IPS-18a (cell line): Measurements from ENCODE around the gene VPS35.

Experiments used
- H3K27ac ChIP-seq: one replicate; pipeline ENCODE4 v1.5.1; 2013; ENCODE audit warnings: low read length
- H3K27me3 ChIP-seq: one replicate; pipeline ENCODE4 v1.6.1; 2013; ENCODE audit warnings: mild to moderate bottlenecking, low read length; ENCODE audit not compliant: control insufficient read depth, insufficient read depth
- H3K36me3 ChIP-seq: one replicate; pipeline ENCODE4 v1.6.1; 2013; ENCODE audit warnings: low read depth, low read length; ENCODE audit not compliant: control insufficient read depth
- H3K4me1 ChIP-seq: one replicate; pipeline ENCODE4 v1.6.1; 2013; ENCODE audit warnings: low read depth, low read length; ENCODE audit not compliant: control insufficient read depth
- H3K4me3 ChIP-seq: one replicate; pipeline ENCODE4 v1.5.1; 2013; ENCODE audit warnings: low read length
- H3K9ac ChIP-seq: one replicate; pipeline ENCODE4 v1.6.1; 2013; ENCODE audit warnings: mild to moderate bottlenecking, low read length, moderate library complexity
- H3K9me3 ChIP-seq: one replicate; pipeline ENCODE4 v1.6.1; 2013; ENCODE audit warnings: low read depth, low read length; ENCODE audit not compliant: control insufficient read depth

VPS35 gene

GRCh38 chr16:46688654-46689364 is at the start of gene VPS35:
Gene VPS35 (minus strand): TSS chr16:46689178. CDS start chr16:46689133, 45 bp downstream.
- peaks cover 18% of the 10 kb centered on the region for H3K4me1 ChIP-seq
- H3K9me3 ChIP-seq, result no peaks in the 10 kb centered on the region
- no peaks in the 10 kb centered on the region for H3K27me3 ChIP-seq
- peak within 1 kb of the TSS; percentile 63 for H3K27ac ChIP-seq
- H3K4me3 ChIP-seq, result peak within 1 kb of the TSS; percentile 90
- peak within 1 kb of the TSS; percentile 92 for H3K9ac ChIP-seq
- peaks cover 28% of the 10 kb centered on the region for H3K36me3 ChIP-seq

GRCh38 chr16:46737621-46738214 is 48.7 kb upstream of the VPS35 start:
- Histone ChIP-seq H3K27ac (no peak overlapping the region), H3K4me1 (no peaks in the 10 kb centered on the region), H3K9ac (no peak overlapping the region), H3K4me3 (no peak overlapping the region), H3K27me3 (no peaks in the 10 kb centered on the region), H3K36me3 (no peaks in the 10 kb centered on the region), H3K9me3 (no peaks in the 10 kb centered on the region)

- H3K9ac ChIP-seq, result no peak overlapping the region
- H3K9me3 ChIP-seq, result no peaks in the 10 kb centered on the region
Observed at GRCh38 chr16:46736695-46737094, 47.7 kb upstream of the VPS35 start.

GRCh38 chr16:46733319-46733830 is 44.4 kb upstream of the VPS35 start:
- Histone ChIP-seq H3K9ac (no peak overlapping the region), H3K4me3 (no peak overlapping the region), H3K27me3 (no peaks in the 10 kb centered on the region), H3K27ac (no peak overlapping the region), H3K4me1 (no peaks in the 10 kb centered on the region), H3K9me3 (no peaks in the 10 kb centered on the region), H3K36me3 (no peaks in the 10 kb centered on the region)

More at GRCh38 chr16:46736695-46737094, 47.7 kb upstream of the VPS35 start:
- H3K27me3 ChIP-seq, result no peaks in the 10 kb centered on the region
- no peaks in the 10 kb centered on the region for H3K36me3 ChIP-seq
- H3K4me3 ChIP-seq, result no peak overlapping the region
- no peaks in the 10 kb centered on the region for H3K4me1 ChIP-seq
- H3K27ac ChIP-seq, result no peak overlapping the region

GRCh38 chr16:46732561-46732960 is 43.6 kb upstream of the VPS35 start:
- Histone ChIP-seq H3K9me3 (no peaks in the 10 kb centered on the region), H3K36me3 (no peaks in the 10 kb centered on the region), H3K4me1 (no peaks in the 10 kb centered on the region), H3K9ac (no peak overlapping the region), H3K27ac (no peak overlapping the region), H3K4me3 (no peak overlapping the region), H3K27me3 (no peaks in the 10 kb centered on the region)

GRCh38 chr16:46731691-46732555 is 42.9 kb upstream of the VPS35 start:
- no peak overlapping the region for H3K27ac ChIP-seq
- H3K9me3 ChIP-seq, result no peaks in the 10 kb centered on the region
- no peaks in the 10 kb centered on the region for H3K36me3 ChIP-seq
- no peak overlapping the region for H3K4me3 ChIP-seq
- H3K27me3 ChIP-seq, result no peaks in the 10 kb centered on the region
- no peak overlapping the region for H3K9ac ChIP-seq
- no peaks in the 10 kb centered on the region for H3K4me1 ChIP-seq

GRCh38 chr16:46730801-46731690 is 42.1 kb upstream of the VPS35 start:
- no peaks in the 10 kb centered on the region for H3K36me3 ChIP-seq
- H3K4me1 ChIP-seq, result no peaks in the 10 kb centered on the region
- no peak overlapping the region for H3K27ac ChIP-seq
- no peak overlapping the region for H3K4me3 ChIP-seq
- no peaks in the 10 kb centered on the region for H3K27me3 ChIP-seq
- no peak overlapping the region for H3K9ac ChIP-seq
- no peaks in the 10 kb centered on the region for H3K9me3 ChIP-seq

- Histone ChIP-seq H3K27ac (no peak overlapping the region), H3K9ac (no peak overlapping the region), H3K36me3 (no peaks in the 10 kb centered on the region), H3K9me3 (no peaks in the 10 kb centered on the region), H3K4me3 (no peak overlapping the region), H3K4me1 (no peaks in the 10 kb centered on the region), H3K27me3 (no peaks in the 10 kb centered on the region)
Observed at GRCh38 chr16:46730126-46730525, 41.1 kb upstream of the VPS35 start.

GRCh38 chr16:46729326-46729995 is 40.5 kb upstream of the VPS35 start:
- H3K4me3 ChIP-seq, result no peak overlapping the region
- H3K36me3 ChIP-seq, result no peaks in the 10 kb centered on the region
- H3K27me3 ChIP-seq, result no peaks in the 10 kb centered on the region
- no peak overlapping the region for H3K27ac ChIP-seq
- H3K9ac ChIP-seq, result no peak overlapping the region
- no peaks in the 10 kb centered on the region for H3K4me1 ChIP-seq
- H3K9me3 ChIP-seq, result no peaks in the 10 kb centered on the region

- Histone ChIP-seq H3K27ac (no peak overlapping the region), H3K9ac (no peak overlapping the region), H3K36me3 (no peaks in the 10 kb centered on the region), H3K4me1 (no peaks in the 10 kb centered on the region), H3K9me3 (no peaks in the 10 kb centered on the region), H3K27me3 (no peaks in the 10 kb centered on the region), H3K4me3 (no peak overlapping the region)
Observed at GRCh38 chr16:46728806-46729205, 39.8 kb upstream of the VPS35 start.
